ENCODE results near the gene JAKMIP1. TPM values are rescaled to one million over a fixed set of nuclear protein-coding genes. Genes with fewer than 3 reads are reported as not detected.

JAKMIP1 gene
- total RNA-seq, 1 experiment from 2014 or later = not detected

DNA sequence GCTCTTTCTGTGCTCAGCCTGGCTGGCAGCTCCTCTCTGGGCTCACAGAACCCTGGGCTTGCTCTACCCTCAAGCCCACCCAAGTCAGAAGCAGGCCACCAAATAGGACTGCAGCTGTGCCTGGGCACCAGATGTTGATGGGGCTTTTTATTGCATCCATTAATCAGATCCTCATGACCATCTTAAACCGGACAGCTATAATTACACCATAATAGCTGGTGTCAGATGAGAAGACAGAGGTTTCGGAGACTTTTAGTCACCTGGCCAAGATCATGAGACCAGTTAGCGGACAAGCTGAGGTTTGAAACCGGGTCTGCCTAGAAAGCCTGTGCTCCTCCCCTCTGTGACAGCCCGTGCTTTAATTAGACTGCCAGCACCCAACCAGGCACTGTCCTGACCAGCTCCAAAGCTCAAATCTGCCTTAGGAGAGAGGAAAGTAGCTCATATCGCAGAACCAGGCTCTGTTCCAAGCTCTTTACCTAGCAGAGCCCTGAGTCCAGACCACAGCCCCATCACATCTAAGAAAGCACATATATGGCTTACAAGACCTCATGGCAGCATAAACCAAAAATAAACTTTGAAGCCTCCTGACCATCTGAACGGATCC lies 88.9 kb downstream of the JAKMIP1 start:
- H3K27me3 ChIP-seq (ENCODE audit: insufficient read depth, low read length) = no peaks in the 10 kb centered on the region
- H3K9me3 ChIP-seq (ENCODE audit: control insufficient read depth in 1 of 2, insufficient read depth in 1 of 2, low read depth in 1 of 2, low read length in 2 of 2) = no peaks in the 10 kb centered on the region
- H4K20me1 ChIP-seq (ENCODE audit: insufficient read depth) = no peaks in the 10 kb centered on the region
- TF ChIP-seq CBX3 (IDR thresholded peaks at IDR 0.05; ENCODE audit: low read depth) (no peak), POLR2AphosphoS5 (IDR thresholded peaks at IDR 0.05; ENCODE audit: low read depth, low read length) (no peak), ELF1 (IDR thresholded peaks at IDR 0.05; ENCODE audit: borderline replicate concordance, low read depth) (no peak), SP1 (IDR thresholded peaks at IDR 0.05; ENCODE audit: low read depth) (no peak), ZFX (IDR thresholded peaks at IDR 0.05) (no peak), YY1 (IDR thresholded peaks at IDR 0.05; ENCODE audit: extremely low read depth, insufficient replicate concordance, low read depth, low read length) (no peak), JUND (IDR thresholded peaks at IDR 0.05) (no peak)
- TF ChIP-seq, protein P1, sequence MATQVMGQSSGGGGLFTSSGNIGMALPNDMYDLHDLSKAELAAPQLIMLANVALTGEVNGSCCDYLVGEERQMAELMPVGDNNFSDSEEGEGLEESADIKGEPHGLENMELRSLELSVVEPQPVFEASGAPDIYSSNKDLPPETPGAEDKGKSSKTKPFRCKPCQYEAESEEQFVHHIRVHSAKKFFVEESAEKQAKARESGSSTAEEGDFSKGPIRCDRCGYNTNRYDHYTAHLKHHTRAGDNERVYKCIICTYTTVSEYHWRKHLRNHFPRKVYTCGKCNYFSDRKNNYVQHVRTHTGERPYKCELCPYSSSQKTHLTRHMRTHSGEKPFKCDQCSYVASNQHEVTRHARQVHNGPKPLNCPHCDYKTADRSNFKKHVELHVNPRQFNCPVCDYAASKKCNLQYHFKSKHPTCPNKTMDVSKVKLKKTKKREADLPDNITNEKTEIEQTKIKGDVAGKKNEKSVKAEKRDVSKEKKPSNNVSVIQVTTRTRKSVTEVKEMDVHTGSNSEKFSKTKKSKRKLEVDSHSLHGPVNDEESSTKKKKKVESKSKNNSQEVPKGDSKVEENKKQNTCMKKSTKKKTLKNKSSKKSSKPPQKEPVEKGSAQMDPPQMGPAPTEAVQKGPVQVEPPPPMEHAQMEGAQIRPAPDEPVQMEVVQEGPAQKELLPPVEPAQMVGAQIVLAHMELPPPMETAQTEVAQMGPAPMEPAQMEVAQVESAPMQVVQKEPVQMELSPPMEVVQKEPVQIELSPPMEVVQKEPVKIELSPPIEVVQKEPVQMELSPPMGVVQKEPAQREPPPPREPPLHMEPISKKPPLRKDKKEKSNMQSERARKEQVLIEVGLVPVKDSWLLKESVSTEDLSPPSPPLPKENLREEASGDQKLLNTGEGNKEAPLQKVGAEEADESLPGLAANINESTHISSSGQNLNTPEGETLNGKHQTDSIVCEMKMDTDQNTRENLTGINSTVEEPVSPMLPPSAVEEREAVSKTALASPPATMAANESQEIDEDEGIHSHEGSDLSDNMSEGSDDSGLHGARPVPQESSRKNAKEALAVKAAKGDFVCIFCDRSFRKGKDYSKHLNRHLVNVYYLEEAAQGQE (IDR thresholded peaks at IDR 0.05; ENCODE audit: low read depth) = no peak
- TF ChIP-seq, protein P2, sequence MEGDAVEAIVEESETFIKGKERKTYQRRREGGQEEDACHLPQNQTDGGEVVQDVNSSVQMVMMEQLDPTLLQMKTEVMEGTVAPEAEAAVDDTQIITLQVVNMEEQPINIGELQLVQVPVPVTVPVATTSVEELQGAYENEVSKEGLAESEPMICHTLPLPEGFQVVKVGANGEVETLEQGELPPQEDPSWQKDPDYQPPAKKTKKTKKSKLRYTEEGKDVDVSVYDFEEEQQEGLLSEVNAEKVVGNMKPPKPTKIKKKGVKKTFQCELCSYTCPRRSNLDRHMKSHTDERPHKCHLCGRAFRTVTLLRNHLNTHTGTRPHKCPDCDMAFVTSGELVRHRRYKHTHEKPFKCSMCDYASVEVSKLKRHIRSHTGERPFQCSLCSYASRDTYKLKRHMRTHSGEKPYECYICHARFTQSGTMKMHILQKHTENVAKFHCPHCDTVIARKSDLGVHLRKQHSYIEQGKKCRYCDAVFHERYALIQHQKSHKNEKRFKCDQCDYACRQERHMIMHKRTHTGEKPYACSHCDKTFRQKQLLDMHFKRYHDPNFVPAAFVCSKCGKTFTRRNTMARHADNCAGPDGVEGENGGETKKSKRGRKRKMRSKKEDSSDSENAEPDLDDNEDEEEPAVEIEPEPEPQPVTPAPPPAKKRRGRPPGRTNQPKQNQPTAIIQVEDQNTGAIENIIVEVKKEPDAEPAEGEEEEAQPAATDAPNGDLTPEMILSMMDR (IDR thresholded peaks at IDR 0.05 in 2 of 3, conservative IDR thresholded peaks at IDR 0.05 in 1 of 3; ENCODE audit: borderline replicate concordance in 1 of 3, insufficient read depth in 1 of 3, low read depth in 2 of 3, low read length in 2 of 3) = no peak
- TF ChIP-seq, protein P3, sequence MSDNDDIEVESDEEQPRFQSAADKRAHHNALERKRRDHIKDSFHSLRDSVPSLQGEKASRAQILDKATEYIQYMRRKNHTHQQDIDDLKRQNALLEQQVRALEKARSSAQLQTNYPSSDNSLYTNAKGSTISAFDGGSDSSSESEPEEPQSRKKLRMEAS (IDR thresholded peaks at IDR 0.05) = no peak
- TF ChIP-seq, protein P4, sequence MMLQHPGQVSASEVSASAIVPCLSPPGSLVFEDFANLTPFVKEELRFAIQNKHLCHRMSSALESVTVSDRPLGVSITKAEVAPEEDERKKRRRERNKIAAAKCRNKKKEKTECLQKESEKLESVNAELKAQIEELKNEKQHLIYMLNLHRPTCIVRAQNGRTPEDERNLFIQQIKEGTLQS (IDR thresholded peaks at IDR 0.05) = no peak
- H3K4me2 ChIP-seq (ENCODE audit: low read length) = no peak overlapping the region
- ChIA-PET POLR2A (no interaction called here), CTCF (interaction anchor here (1.7 to 1.8 kb wide), 2 partner anchors 9 to 23 kb away, joined by 3 to 6 read pairs; no protein-coding TSS in a partner anchor), RAD21 (ENCODE audit: low non-redundant PET in 1 of 2, low total read pairs in 2 of 2, uncharacterized antibody in 2 of 2, unreplicated experiment in 2 of 2) (no interaction called here)
- DNase-seq (ENCODE audit: low read depth, low spot score) (no peak), ATAC-seq (no peak)
- no peaks in the 10 kb centered on the region for H3K79me2 ChIP-seq (ENCODE audit: insufficient read depth, low read length)
- no peak overlapping the region for H3K4me3 ChIP-seq (replicated peaks in 1 of 2; ENCODE audit: low read depth in 1 of 2, low read length in 2 of 2)
- no peak overlapping the region for H3K9ac ChIP-seq (ENCODE audit: low read length)
- no peaks in the 10 kb centered on the region for H3K4me1 ChIP-seq (ENCODE audit: control insufficient read depth in 1 of 2, insufficient read depth in 2 of 2, low read length in 2 of 2)
- intact Hi-C loops (cut with micrococcal nuclease) = no loop called here
- no peak overlapping the region for H3K27ac ChIP-seq (ENCODE audit: low read depth, low read length)
- BruUV-seq (replicated peaks) = no TSS peak
- H2AFZ ChIP-seq (ENCODE audit: low read depth, low read length, poor library complexity, severe bottlenecking) = no peak overlapping the region
- H3K9me2 ChIP-seq (ENCODE audit: insufficient read depth) = no peaks in the 10 kb centered on the region
- no peaks in the 10 kb centered on the region for H3K36me3 ChIP-seq (ENCODE audit: control insufficient read depth in 1 of 2, insufficient read depth in 2 of 2, low read length in 2 of 2)
